ENCODE data around the gene MAPK8IP2.

MAPK8IP2 gene
- 0 to 0.65 (median 0.13) reads per million in 18 experiments for total RNA-seq

DNA sequence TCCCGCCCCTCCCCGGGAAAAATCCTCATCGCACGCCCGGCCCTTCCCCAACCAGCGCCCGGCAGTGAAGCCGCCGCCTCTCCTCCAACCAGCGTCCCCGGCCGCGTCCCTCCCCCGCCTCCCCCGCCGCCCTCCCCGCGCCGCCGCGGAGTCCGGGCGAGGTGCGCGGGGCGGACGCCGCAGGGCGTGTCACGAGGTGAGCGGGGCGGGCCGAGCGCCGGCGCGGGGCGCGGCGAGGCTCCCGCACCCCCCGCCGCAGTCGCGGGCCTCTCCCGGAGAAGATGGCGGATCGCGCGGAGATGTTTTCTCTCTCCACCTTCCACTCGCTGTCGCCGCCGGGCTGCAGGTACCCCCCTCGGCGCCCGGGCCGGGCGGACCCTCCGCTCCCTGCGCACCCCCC lies at the start of gene MAPK8IP2:
Gene MAPK8IP2, plus strand, starts transcription at position 256 of the 400 bp plus-strand sequence. Its CDS starts 26 bp downstream, at position 282.
- DNase-seq = no peak

DNA sequence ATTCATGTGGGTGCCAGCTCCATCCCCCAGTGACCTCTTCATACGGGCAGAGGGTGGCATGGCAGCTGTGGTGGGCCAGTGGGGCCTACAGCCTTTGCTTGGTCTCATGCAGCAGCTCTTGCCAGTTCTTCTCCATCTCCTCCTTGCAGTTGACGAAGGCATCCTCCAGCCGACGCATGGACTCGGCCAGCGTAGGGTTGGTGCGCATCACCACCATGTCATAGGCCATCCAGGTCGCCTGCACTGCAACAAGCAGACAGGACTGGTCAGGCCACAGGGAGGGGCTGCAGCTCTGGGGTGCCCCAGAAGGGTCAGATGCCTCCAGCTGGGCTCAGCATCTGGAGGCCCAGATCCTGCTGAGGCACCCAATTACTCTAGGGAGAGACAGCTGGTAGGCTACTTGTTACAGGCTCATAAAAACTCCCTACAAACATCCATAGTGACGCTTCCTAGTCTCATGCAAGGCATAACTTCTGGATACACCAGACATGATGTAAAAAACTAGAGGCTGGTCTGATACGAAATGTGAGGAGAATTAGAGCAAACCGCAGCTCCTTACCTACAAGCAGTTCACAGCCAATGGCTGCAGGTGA lies 49.3 kb upstream of the MAPK8IP2 start:
- DNase-seq = no peak

DNA sequence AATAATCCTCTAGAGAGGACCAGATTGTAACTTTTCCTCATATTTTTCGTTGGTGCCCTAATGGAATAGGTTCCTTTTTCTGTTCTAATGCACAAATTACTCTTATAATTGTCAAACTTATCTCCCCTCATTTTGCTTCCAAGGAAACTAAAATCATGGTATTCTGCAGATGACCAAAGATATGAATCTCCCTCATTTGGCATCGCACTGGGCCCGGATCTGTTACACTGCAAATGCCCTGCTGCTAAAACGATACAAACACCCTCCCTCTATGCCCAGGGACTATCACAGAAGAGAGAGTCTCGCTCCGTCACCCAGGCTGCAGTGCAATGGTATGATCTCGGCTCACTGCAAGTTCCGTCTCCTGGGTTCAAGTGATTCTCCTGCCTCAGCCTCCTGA lies 47.3 kb upstream of the MAPK8IP2 start:
- no peak for DNase-seq

DNA sequence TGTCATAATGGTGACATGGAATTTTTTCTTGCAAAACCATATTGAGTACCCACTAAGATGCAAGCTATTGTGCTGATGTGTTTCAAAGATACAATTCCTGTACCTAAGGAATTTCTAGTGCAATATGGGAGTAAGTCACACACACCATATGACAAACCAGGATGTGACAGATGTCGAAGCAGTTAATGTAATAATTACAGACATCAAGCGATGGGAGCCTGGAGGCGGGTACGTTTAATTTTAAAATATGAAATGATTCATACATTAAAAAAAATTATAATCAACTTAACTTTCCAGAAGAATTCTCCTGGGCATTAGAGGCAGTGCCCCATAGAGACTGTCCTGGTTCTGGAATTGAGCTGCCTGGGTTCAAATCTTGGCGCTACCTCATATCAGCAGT lies 43.9 kb upstream of the MAPK8IP2 start:
- no peak for DNase-seq

DNA sequence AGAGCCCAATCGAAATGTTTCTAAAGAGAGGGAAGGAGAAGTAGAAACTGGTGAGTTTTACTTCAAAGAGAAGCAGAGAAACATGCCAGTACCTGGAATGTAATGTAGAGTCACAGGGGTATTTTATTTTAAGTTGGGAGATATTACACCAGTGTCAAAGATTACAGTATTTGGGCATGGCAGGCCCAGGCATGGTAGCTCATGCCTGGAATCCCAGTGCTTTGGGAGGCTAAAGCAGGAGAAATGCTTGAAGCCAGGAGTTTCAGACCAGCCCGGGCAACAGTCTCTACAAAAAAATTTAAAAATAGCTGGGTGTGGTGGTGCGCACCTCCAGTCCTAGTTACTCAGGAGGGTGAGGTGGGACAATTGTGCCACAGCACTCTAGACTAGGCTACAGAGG lies 40.6 kb upstream of the MAPK8IP2 start:
- DNase-seq = no peak

DNA sequence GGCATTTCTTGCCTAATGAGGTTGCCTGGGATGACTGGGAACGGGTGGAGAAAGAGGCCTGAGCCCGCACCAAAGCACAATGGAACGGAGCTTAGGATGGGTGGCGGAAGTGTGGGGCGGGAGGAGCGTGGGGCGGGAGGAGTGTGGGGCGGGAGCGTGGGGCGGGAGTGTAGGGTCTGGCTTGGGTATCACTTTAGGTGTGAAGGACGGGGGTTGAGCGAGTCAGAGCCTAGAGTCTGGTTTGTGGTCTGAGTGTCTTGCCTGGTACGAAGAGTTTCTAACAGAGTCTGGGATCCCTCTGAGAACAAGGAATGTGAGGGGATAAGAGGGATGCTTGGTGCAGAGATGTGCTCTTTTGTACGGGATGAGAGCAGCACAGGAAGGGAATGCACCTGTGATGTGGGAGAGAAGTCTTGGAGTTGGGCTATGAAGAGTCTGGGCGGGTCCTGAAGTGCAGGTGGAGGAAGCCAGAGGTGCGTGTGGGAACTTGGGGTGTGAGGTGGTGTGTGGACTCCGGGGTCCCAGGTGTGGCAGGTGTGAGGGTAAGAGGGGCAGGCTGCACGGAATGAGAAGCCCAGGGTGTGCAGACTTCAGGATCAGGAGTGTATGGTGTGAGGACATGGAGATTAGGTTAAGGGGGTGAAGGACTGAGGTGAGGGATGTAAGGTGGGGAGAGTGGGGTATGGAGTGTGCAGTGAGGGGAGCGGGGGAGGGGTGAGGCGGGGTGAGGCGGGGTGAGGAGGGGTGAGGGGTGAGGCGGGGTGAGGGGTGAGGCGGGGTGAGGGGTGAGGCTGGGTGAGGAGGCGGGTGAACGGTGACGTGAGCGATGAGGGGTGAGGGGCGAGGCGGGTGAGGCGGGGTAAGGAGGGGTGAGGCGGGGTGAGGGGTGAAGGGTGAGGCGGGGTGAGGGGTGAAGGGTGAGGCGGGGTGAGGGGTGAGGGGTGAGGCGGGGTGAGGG lies 38.9 kb upstream of the MAPK8IP2 start:
- no peak for DNase-seq

DNA sequence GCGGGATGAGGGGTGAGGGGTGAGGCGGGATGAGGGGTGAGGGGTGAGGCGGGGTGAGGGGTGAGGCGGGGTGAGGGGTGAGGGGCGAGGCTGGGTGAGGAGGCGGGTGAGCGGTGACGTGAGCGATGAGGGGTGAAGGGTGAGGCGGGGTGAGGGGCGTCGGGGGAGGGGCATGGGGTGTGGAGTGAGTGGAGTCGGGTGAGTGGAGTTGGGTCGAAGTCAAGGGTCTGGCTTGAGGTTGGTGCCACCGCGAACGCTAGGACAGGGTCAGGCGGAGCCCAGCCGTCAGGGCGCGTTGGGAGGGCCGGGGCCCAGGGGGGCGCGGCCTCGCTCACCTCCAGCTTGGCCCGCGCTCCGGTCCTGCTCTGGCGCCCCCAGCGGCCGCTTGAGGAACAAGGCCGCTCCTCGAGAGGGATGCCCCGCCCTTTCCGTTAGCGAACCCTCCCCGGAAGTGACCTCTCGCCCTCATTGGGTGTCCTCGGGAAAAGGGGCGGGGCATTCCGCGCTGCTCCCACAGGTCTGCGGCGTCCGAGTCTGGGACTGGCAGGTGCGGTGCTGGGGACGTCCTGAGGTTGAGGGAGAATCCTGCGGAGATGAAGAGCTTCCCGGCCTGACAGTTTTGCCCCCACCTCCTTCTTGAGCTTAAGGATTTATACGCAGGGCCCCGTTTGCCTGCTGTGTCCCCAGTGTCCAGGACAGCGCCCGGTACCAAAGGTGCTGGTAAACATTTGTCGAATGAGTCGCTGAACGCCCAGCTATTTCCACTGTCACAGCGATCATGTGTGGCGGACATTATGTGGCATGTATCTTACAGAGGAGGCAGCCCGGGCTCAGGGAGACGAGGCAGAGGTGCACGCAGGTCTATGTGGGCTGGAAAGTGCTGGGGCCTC lies 37.8 kb upstream of the MAPK8IP2 start, which contains the start of gene SYCE3:
Gene SYCE3, minus strand, starts transcription at position 397 of the 890 bp plus-strand sequence. CDS start 6,514 bp downstream, outside the sequence.
- DNase-seq = peak; percentile 96 to 97

DNA sequence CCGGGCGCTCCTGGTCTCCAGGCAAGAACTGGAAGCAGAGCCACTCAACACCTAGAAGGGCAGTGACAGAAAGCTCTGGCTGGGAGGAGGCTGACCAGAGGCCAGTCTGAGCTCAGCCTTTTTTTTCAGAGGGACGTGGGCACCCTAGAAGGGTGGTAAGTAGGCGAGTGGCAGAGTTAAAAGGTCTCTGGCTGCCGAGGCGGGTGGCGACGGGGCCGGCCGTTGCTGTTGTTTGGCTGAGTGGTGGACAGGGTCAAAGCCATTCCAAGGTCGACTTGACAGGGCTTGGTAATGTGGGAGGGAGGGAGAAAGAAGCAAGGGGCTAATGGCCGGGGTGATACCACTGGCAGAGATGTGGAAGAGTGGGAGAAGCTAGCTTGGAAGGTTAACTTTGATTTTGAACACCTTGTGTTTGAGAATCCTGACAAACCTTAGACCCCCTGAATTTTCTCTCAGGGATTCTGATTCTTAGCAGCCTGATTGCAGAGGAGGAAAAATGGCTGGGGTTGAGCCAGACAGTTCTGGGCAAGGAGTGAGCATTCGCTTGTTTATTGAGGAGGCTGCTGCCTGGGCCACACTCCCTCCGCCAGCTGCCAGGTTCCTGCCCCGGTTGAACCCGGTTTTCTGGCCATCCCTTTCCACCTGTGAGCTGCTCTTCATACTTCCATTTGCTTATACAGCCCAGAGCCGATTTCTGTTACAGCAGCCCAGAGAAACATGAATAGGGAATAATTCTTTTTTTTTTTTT lies 37.0 kb upstream of the MAPK8IP2 start:
- peak in 1 of 2 donors; percentile 23 for DNase-seq

DNA sequence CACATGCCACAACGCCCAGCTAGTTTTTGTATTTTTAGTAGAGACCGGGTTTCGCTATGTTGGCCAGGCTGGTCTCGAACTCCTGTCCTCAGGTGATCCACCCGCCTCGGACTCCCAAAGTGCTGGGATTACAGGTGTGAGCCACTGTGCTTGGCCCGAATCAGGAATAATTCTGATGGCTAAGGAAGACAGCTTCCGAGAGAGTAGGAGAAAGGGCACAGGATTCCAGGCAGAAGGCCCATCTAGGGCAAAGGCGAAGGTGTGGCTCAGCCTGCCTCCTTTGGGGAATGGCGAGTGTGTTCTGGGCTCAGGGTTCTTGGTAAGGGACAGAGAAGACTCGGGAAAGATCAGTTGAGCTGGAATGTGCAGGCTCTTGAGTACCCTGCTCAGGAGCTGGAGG lies 36.3 kb upstream of the MAPK8IP2 start:
- no peak for DNase-seq

DNA sequence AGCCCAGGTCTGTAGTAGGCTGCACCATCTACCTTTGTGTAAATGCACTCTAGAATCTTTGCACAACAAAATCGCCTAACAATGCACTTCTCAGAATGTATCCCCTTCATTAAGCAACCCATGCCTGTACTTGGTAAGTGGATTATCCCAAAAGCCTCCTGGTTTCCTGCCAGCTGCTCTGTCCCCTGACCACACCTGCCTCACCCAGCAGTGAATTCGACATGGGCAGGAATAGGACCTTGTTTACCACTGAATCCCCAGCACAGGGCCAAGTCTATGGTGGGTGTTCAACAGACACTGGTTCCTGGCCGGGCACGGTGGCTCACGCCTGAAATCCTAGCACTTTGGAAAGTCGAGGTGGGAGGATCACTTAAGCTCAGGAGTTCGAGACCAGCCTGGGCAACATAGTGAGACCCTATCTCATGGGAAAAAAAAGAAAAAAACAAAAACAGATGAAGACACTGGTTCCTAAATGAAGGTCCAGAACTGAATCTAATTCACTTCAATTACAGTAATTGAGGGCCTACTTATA lies 32.8 kb upstream of the MAPK8IP2 start:
- DNase-seq = no peak

DNA sequence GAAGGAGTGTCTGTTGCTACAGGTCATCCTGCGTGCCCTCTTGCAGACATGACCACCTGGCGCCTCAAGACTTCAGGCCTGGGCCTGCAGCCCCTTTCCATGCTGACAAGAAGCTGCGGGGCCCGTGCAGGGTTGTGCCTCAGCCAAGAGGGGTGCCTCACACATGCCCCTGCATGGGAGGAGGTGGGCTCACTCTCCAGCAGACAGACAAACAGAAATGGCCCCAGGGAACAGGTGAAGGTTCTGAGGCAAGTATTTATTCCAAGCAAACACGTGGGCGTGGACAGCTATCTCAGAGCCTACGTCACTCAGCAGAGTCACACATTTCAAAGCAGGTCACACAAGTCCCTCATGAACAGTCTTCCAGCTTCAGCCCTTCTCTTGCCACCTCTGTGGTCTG lies 32.0 kb upstream of the MAPK8IP2 start:
- DNase-seq = no peak

DNA sequence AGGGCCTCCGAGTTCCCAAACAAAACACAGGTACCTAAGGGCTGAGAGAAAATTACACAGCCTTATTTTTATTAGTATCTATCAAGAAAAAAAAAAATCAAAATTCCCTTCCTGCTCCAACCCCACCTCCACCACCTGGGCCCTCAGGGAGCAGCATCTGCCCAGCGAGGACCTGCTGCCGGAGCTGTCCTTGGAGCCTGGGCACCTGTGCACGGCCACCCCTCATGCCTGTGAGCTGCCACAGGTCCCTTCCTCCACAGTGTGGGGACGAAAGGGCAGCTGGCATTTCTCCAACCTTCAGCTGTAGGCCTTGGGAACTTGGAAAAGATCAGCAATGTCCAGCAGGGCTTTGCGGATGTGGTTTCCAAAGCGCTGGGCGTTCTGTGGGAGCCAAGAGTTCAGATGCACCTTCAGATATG lies 31.5 kb upstream of the MAPK8IP2 start:
- DNase-seq = no peak

DNA sequence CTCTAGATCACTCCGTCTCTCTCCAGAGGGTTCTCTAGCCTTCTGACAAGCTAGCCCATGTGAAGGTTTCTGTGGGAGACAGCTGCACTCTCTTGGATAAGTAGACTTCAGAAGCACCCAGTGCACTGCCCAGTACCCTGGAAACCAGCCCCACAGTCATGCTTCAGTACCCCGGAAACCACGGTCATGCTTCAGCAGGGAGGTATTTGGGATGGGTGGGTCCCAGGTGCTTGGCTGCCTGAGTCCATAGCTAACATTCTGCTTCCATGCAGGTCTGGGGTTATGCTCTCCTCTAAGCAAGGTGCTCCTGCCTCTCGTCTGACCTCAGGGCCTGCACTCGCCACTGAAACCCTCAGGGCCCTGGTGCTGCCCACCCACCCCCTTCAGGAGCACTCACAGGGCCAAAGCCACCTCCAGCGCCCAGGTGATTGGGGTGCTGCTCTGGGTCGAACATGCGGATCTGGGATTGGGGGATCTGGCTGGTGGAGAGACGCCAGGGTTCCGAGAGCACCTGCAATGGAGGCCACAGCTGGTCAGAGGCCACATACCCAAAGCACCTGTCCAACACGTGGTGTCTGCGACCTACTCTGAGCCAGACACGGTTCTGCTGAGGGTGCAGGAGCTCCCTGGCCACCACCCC lies 30.6 kb upstream of the MAPK8IP2 start:
- no peak for DNase-seq

DNA sequence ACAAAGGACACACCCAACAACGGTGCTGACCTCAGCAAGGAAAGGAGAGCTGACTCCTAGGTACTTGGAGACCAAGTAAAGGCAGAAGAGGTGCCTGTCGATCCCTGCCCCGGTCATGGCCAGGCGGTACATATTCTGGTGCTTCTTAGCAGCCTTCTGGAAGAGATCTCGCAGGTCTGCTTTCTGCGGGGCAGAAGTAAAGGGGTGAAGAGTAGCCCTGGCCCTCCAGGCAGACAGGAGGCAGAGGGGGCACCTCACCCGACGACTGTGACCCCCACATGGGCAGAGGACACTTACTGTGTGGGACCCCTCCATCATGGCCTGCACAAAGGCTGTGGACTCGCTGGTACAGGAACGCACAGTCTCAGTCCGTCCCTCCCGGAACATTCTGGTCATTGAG lies 29.7 kb upstream of the MAPK8IP2 start:
- DNase-seq = no peak

DNA sequence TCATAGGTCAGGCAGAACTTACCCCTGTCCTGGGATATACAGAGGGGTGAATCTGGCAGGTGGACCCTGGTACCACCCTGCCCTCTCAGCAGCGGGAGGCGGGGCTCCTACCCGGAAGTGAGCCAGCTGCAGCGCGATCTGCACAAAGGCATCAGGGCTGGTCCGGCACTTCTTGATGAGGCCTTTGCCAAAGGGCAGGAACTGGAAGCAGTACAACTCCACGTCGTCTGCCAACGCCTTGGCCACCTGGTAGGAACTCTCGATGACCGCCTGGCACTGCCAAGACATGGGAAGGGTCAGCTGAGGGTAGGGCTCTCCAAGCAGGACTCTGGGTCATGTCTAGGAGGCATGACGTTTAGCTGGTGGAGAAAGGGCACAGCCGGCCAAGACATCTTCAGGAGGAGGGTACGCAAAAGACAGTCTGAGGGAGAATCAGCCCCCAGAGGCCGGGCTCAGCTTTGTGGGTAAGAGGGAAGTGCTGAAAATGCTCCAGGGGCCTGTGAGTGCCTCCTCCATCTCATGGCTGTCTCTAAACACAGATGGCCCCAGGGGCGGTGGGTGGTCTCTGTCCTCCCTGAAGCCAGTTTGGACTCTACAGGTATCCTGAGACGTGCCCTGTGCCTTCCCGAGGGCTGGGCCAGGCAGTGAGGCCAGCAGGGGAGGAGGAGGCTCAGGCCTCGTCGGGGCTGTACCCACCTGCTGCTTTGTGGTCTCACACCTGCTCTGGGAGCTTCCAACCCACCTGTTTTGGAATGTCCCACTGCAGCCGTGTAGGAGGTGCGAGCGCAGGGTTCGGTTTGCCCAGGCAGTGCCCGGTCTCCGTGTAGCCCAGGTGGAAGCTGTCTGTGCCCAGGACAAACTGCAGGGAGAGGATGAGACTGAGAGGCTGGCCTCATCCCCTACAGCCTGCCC lies 29.1 kb upstream of the MAPK8IP2 start:
- DNase-seq = no peak

DNA sequence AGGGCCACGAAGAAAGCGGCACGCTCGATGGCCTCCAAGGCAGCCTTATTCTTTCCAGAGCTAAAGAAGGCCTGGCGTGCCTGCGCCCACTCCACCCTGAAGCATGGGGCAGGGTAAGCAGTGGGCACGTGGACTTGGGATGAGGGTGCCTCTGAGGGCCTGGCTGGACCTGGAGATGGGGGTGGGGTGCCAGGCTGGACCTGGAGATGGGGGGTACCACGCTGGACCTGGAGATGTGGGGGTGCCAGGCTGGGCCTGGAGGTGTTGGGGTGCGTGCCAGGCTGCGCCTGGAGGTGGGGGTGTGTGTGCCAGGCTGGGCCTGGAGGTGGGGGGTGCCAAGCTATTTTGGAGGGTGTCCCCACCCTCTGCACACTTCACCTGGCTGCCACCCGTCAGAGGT lies 27.6 kb upstream of the MAPK8IP2 start:
- DNase-seq = no peak

DNA sequence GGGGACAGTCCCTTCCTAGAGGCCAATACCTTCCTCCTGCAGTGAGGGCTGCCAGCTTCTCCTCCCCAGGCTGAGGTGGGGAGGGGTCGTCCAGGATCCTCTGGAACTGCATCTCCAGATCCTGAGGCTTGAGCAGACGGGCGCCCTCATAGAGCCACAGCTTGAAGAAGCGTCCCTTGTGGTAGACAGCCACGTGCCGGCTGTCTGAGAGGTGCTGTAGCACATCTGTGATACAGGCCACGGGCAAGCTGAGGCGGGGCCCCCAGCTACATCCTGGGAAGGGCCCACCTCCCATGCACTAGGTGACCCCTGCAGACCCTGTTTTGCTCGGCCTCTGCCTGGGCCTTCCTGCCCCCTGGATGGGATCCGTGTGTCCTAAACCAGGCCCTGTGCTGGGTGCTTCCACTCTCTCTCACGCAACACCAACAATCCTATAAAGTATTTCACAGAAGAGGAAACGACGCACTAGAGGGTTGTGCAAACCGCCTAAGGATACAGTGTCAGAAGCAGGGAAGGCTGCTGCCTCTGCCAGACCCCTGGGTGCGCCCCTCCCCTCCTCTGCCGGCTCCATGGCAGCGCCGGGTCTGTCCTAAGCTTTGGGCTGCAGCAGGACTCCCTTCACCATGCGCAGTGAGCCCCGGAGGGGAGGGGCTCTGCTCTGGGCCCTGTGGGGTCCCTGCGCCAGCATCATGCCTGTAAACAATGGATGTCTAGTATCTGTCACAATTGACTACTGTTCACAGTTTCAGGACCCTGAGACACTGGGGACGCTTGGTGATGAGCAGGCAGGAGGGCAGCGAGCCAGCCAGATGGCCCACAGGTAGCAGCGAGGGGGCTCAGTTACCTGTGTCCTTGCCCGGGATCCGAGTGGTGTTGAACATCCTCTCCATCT lies 26.9 kb upstream of the MAPK8IP2 start:
- no peak for DNase-seq

DNA sequence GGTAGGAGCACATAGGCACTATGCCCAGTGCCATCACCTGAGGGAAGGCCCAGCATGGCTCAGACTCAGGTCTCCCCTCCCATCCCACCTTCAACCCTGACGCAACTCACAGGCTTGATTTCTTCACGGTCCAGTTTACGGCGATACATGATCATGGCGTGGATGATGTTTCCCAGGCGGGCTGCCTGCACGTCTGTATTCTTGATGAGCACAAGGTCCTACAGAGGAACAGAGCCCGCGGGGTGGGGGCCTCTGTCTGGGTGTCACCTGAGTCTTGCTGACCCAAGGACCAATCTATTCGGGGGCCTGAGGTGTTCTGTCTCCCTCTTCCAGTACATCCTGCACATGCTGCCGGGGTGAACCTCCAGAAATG lies 26.2 kb upstream of the MAPK8IP2 start:
- DNase-seq = no peak

DNA sequence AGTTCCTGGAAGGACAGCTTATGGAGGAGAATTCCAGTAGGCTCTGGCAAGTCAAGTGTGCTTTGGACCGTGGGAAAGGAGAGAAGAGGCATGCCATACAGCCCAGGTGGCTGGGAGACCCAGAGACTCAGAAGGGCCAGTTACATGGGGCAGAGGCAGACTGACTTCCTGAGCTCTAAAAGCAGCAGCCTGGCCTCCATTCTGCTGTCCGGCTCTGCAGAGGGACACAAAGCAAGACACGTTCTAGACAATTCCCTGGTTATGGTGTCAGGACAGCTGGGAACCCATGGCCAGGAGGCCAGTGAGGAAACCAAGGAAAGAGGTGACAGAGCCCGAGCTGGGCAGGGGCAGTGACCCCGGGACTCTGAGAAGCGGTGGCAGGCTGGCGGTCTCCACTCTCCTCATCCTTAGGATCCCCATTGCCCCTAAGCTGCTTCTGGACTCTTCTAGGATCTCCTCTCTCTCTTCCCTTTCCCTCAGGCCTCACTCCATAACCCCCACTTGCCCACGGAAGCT lies 25.1 kb upstream of the MAPK8IP2 start:
- no peak for DNase-seq

Measured in inflammatory macrophage (primary cell).